MCF 10A (cell line): ENCODE measurements around the gene C19orf12. TPM values are rescaled to one million over a fixed set of nuclear protein-coding genes. Genes with fewer than 3 reads are reported as not detected.
A peak's percentile ranks its signal among the peaks of the same experiment; 100 is the strongest.

Experiments
- BruUV-seq: library from RNA; stranded (reverse); fragments of 400-500 nt; replicated peaks from 2 replicates; lab custom pipeline; 2021; lab: Mats Ljungman, UMichigan
- CTCF ChIA-PET: fragments of 300-600 bp; sonication (Branson Sonifier 250); formaldehyde crosslinking; extraction: SDS; loops from one replicate; lab custom pipeline; 2021; ENCODE audit warnings: antibody characterized with exemption, inconsistent platforms; lab: Yijun Ruan, JAX
- POLR2A ChIA-PET: fragments of 300-600, 350-650 bp; sonication (Branson Sonifier 250); formaldehyde crosslinking; extraction: SDS; loops from one replicate; lab custom pipeline; 2020; ENCODE audit warnings: antibody characterized with exemption, inconsistent platforms; lab: Yijun Ruan, JAX
- DNase-seq: peaks from one replicate; pipeline ENCODE4 v3.0.0-alpha.2; 2018; ENCODE audit not compliant: unreplicated experiment
- H3K27ac Mint-ChIP-seq: one replicate; pipeline ENCODE4 v1.8.0; 2022; ENCODE audit warnings: mild to moderate bottlenecking, low read depth, mixed read lengths; ENCODE audit not compliant: unreplicated experiment
- H3K27me3 Mint-ChIP-seq: one replicate; pipeline ENCODE4 v1.8.0; 2022; ENCODE audit warnings: mixed read lengths; ENCODE audit not compliant: insufficient read depth, unreplicated experiment
- H3K36me3 Mint-ChIP-seq: one replicate; pipeline ENCODE4 v1.8.0; 2022; ENCODE audit warnings: mild to moderate bottlenecking, moderate library complexity, mixed read lengths; ENCODE audit not compliant: insufficient read depth, unreplicated experiment
- H3K4me1 Mint-ChIP-seq: one replicate; pipeline ENCODE4 v1.8.0; 2022; ENCODE audit warnings: mixed read lengths; ENCODE audit not compliant: insufficient read depth, unreplicated experiment
- H3K4me3 Mint-ChIP-seq: one replicate; pipeline ENCODE4 v1.8.0; 2022; ENCODE audit warnings: mild to moderate bottlenecking, moderate library complexity, mixed read lengths; ENCODE audit not compliant: unreplicated experiment
- H3K9me3 Mint-ChIP-seq: one replicate; pipeline ENCODE4 v1.8.0; 2022; ENCODE audit warnings: mixed read lengths; ENCODE audit not compliant: unreplicated experiment
- CTCF ChIP-seq: fragments of 200-600 bp; IDR thresholded peaks from one replicate; pipeline ENCODE4 v1.8.0; 2022; ENCODE audit warnings: antibody characterized with exemption, mild to moderate bottlenecking; ENCODE audit not compliant: unreplicated experiment
- intact Hi-C: fragments of 100-400 bp; cut with micrococcal nuclease; formaldehyde crosslinking; loops from 2 replicates; pipeline ENCODE4 v1.14.1; 2022
- total RNA-seq: library from RNA; stranded (reverse); gene quantifications from 2 replicates; pipeline ENCODE4 v1.2.3, GENCODE V29; 2022

The C19orf12 gene
- total RNA-seq, 1 experiment from 2014 or later, result 21.6 TPM

GRCh38 chr19:29761575-29762232, 46.6 kb upstream of the C19orf12 start:
- no peak overlapping the region for H3K4me3 Mint-ChIP-seq
- no peaks in the 10 kb centered on the region for H3K36me3 Mint-ChIP-seq
- TF ChIP-seq CTCF, result no peak
- intact Hi-C loops, result no loop called here
- no TSS peak for BruUV-seq
- no peaks in the 10 kb centered on the region for H3K4me1 Mint-ChIP-seq
- no peaks in the 10 kb centered on the region for H3K9me3 Mint-ChIP-seq
- no peaks in the 10 kb centered on the region for H3K27me3 Mint-ChIP-seq
- POLR2A ChIA-PET, result no interaction called here
- H3K27ac Mint-ChIP-seq, result no peak overlapping the region
- no peak for DNase-seq
- CTCF ChIA-PET, result interaction anchor here (0.7 to 3.8 kb wide), 17 partner anchors 8 to 889 kb away, joined by 3 to 73 read pairs (median 4); no protein-coding TSS in a partner anchor

- POLR2A ChIA-PET, result no interaction called here
Measured at GRCh38 chr19:29760752-29761502, 45.9 kb upstream of the C19orf12 start.

GRCh38 chr19:29759359-29759758, 44.3 kb upstream of the C19orf12 start:
- H3K36me3 Mint-ChIP-seq, result peaks cover 5% of the 10 kb centered on the region
- H3K4me3 Mint-ChIP-seq, result no peak overlapping the region
- DNase-seq, result no peak
- ChIA-PET CTCF (interaction anchor here (0.5 to 3.8 kb wide), 50 partner anchors 9 to 1195 kb away, joined by 3 to 73 read pairs (median 5); no protein-coding TSS in a partner anchor), POLR2A (no interaction called here)
- BruUV-seq, result no TSS peak
- no peaks in the 10 kb centered on the region for H3K27me3 Mint-ChIP-seq
- H3K27ac Mint-ChIP-seq, result no peak overlapping the region
- H3K9me3 Mint-ChIP-seq, result no peaks in the 10 kb centered on the region
- intact Hi-C loops, result no loop called here
- no peaks in the 10 kb centered on the region for H3K4me1 Mint-ChIP-seq
- no peak for TF ChIP-seq CTCF

More at GRCh38 chr19:29760752-29761502, 45.9 kb upstream of the C19orf12 start:
- intact Hi-C loops, result loop anchor here (1.0 kb wide), 3 partner anchors 84 to 889 kb away; no protein-coding TSS in a partner anchor
- Mint-ChIP-seq H3K27me3 (no peaks in the 10 kb centered on the region), H3K27ac (no peak overlapping the region), H3K9me3 (no peaks in the 10 kb centered on the region), H3K4me3 (peak overlapping the region; percentile 35), H3K4me1 (no peaks in the 10 kb centered on the region), H3K36me3 (no peaks in the 10 kb centered on the region)
- TF ChIP-seq CTCF, result no peak
- CTCF ChIA-PET, result interaction anchor here (0.6 to 3.8 kb wide), 33 partner anchors 9 to 1082 kb away, joined by 3 to 73 read pairs (median 4); no protein-coding TSS in a partner anchor
- no peak for DNase-seq
- no TSS peak for BruUV-seq

- intact Hi-C loops, result no loop called here
- no peak for TF ChIP-seq CTCF
- H3K4me1 Mint-ChIP-seq, result no peaks in the 10 kb centered on the region
- H3K4me3 Mint-ChIP-seq, result no peak overlapping the region
- ChIA-PET POLR2A (no interaction called here), CTCF (interaction anchor here (0.5 to 3.8 kb wide), 12 partner anchors 10 to 892 kb away, joined by 3 to 73 read pairs (median 4); no protein-coding TSS in a partner anchor)
- no peaks in the 10 kb centered on the region for H3K9me3 Mint-ChIP-seq
- no peak for DNase-seq
- no peaks in the 10 kb centered on the region for H3K27me3 Mint-ChIP-seq
- BruUV-seq, result no TSS peak
- H3K27ac Mint-ChIP-seq, result no peak overlapping the region
- H3K36me3 Mint-ChIP-seq, result peaks cover 6% of the 10 kb centered on the region
Measured at GRCh38 chr19:29758863-29759262, 43.8 kb upstream of the C19orf12 start.
